Activated CD8-positive, alpha-beta memory T cell treated with anti-CD3 and anti-CD28 coated beads, Interleukin-2, amount 50 U/mL, for 4 hours (primary cell): ENCODE data around the gene BRSK1.

Experiments
- DNase-seq: peaks from one replicate; pipeline ENCODE4 v3.0.0-alpha.2; 2020

BRSK1 gene

GRCh38 chr19:55283548-55284377 lies at the start of gene BRSK1:
TSS of gene BRSK1 (plus strand) at chr19:55283997. CDS start at chr19:55284443, 446 bp downstream.
- peak; percentile 64 for DNase-seq

- DNase-seq = no peak
Observed at GRCh38 chr19:55238030-55238429, 45.8 kb upstream of the BRSK1 start.

- DNase-seq = no peak
Observed at GRCh38 chr19:55239004-55239403, 44.8 kb upstream of the BRSK1 start.

GRCh38 chr19:55240713-55241020 lies 43.1 kb upstream of the BRSK1 start:
- DNase-seq = no peak

- DNase-seq = no peak
Observed at GRCh38 chr19:55241143-55241934, 42.5 kb upstream of the BRSK1 start.

GRCh38 chr19:55241935-55242464 lies 41.8 kb upstream of the BRSK1 start:
- no peak for DNase-seq

- DNase-seq = no peak
Observed at GRCh38 chr19:55242517-55242916, 41.3 kb upstream of the BRSK1 start.

GRCh38 chr19:55244004-55244680 lies 39.7 kb upstream of the BRSK1 start:
- no peak for DNase-seq

- no peak for DNase-seq
Observed at GRCh38 chr19:55245236-55245904, 38.4 kb upstream of the BRSK1 start.

GRCh38 chr19:55246462-55247451 lies 37.0 kb upstream of the BRSK1 start:
- no peak for DNase-seq

- no peak for DNase-seq
Observed at GRCh38 chr19:55247621-55248099, 36.1 kb upstream of the BRSK1 start.

GRCh38 chr19:55248166-55248675 lies 35.6 kb upstream of the BRSK1 start:
- DNase-seq = no peak

- no peak for DNase-seq
Observed at GRCh38 chr19:55248704-55249103, 35.1 kb upstream of the BRSK1 start.

- no peak for DNase-seq
Observed at GRCh38 chr19:55249841-55250240, 34.0 kb upstream of the BRSK1 start.

- DNase-seq = no peak
Observed at GRCh38 chr19:55250262-55251036, 33.3 kb upstream of the BRSK1 start.

GRCh38 chr19:55251341-55252081 lies 32.3 kb upstream of the BRSK1 start:
- DNase-seq = peak; percentile 44

GRCh38 chr19:55252760-55253663 lies 30.8 kb upstream of the BRSK1 start:
- DNase-seq = no peak

- DNase-seq = peak; percentile 62
Observed at GRCh38 chr19:55253842-55254624, 29.8 kb upstream of the BRSK1 start.
